ENCODE measurements around the gene PSMD12. TPM values are rescaled to one million over a fixed set of nuclear protein-coding genes. Genes with fewer than 3 reads are reported as not detected.
"Not testable (repeated sequence)": the region's sequence is repeated elsewhere in the genome, so short reads cannot be mapped to it uniquely, and the experiment has no call there.

PSMD12 gene
- total RNA-seq, 1 donor from 2014 or later, result 36.4 TPM

- no peaks in the 10 kb centered on the region for H3K4me1 Mint-ChIP-seq (ENCODE audit: unreplicated experiment)
- H3K27ac Mint-ChIP-seq (ENCODE audit: unreplicated experiment), result no peak overlapping the region
- DNase-seq (ENCODE audit: extremely low spot score, unreplicated experiment), result peak; percentile 8
- TF ChIP-seq CTCF (IDR thresholded peaks at IDR 0.05), result no peak
- H3K9me3 Mint-ChIP-seq (ENCODE audit: unreplicated experiment), result no peaks in the 10 kb centered on the region
- no peaks in the 10 kb centered on the region for H3K27me3 Mint-ChIP-seq (ENCODE audit: unreplicated experiment)
- peaks cover 48% of the 10 kb centered on the region for H3K36me3 Mint-ChIP-seq (ENCODE audit: unreplicated experiment)
- no peak overlapping the region for H3K4me3 Mint-ChIP-seq (ENCODE audit: unreplicated experiment)
Measured at GRCh38 chr17:67353161-67353560, 13.2 kb downstream of the PSMD12 start.

GRCh38 chr17:67349420-67349819 lies 17.0 kb downstream of the PSMD12 start:
- H3K4me1 Mint-ChIP-seq (ENCODE audit: unreplicated experiment), result no peaks in the 10 kb centered on the region
- peaks cover 55% of the 10 kb centered on the region for H3K36me3 Mint-ChIP-seq (ENCODE audit: unreplicated experiment)
- H3K27me3 Mint-ChIP-seq (ENCODE audit: unreplicated experiment), result no peaks in the 10 kb centered on the region
- H3K9me3 Mint-ChIP-seq (ENCODE audit: unreplicated experiment), result no peaks in the 10 kb centered on the region
- H3K27ac Mint-ChIP-seq (ENCODE audit: unreplicated experiment), result no peak overlapping the region
- TF ChIP-seq CTCF (IDR thresholded peaks at IDR 0.05), result no peak
- H3K4me3 Mint-ChIP-seq (ENCODE audit: unreplicated experiment), result no peak overlapping the region
- DNase-seq (ENCODE audit: extremely low spot score, unreplicated experiment), result no peak

GRCh38 chr17:67347826-67348225 lies 18.6 kb downstream of the PSMD12 start:
- Mint-ChIP-seq H3K4me3 (ENCODE audit: unreplicated experiment) (no peak overlapping the region), H3K36me3 (ENCODE audit: unreplicated experiment) (peaks cover 59% of the 10 kb centered on the region), H3K9me3 (ENCODE audit: unreplicated experiment) (no peaks in the 10 kb centered on the region), H3K27ac (ENCODE audit: unreplicated experiment) (no peak overlapping the region), H3K4me1 (ENCODE audit: unreplicated experiment) (no peaks in the 10 kb centered on the region), H3K27me3 (ENCODE audit: unreplicated experiment) (no peaks in the 10 kb centered on the region)
- no peak for TF ChIP-seq CTCF (IDR thresholded peaks at IDR 0.05)
- no peak for DNase-seq (ENCODE audit: extremely low spot score, unreplicated experiment)

GRCh38 chr17:67343237-67343636 lies 23.1 kb downstream of the PSMD12 start:
- peaks cover 59% of the 10 kb centered on the region for H3K36me3 Mint-ChIP-seq (ENCODE audit: unreplicated experiment)

GRCh38 chr17:67338353-67338752 lies 28.0 kb downstream of the PSMD12 start:
- Mint-ChIP-seq H3K36me3 (ENCODE audit: unreplicated experiment) (peaks cover 42% of the 10 kb centered on the region), H3K4me1 (ENCODE audit: unreplicated experiment) (peaks cover 30% of the 10 kb centered on the region)
- H3K9me3 Mint-ChIP-seq (ENCODE audit: unreplicated experiment); H3K27ac Mint-ChIP-seq (ENCODE audit: unreplicated experiment); H3K27me3 Mint-ChIP-seq (ENCODE audit: unreplicated experiment); H3K4me3 Mint-ChIP-seq (ENCODE audit: unreplicated experiment): not testable (repeated sequence)
- peak; percentile 51 for DNase-seq (ENCODE audit: extremely low spot score, unreplicated experiment)

More at GRCh38 chr17:67343237-67343636, 23.1 kb downstream of the PSMD12 start:
- H3K4me1 Mint-ChIP-seq (ENCODE audit: unreplicated experiment), result peaks cover 23% of the 10 kb centered on the region
- peak; percentile 17 for DNase-seq (ENCODE audit: extremely low spot score, unreplicated experiment)
- H3K4me3 Mint-ChIP-seq (ENCODE audit: unreplicated experiment), result no peak overlapping the region
- no peak for TF ChIP-seq CTCF (IDR thresholded peaks at IDR 0.05)
- H3K9me3 Mint-ChIP-seq (ENCODE audit: unreplicated experiment), result no peaks in the 10 kb centered on the region
- H3K27me3 Mint-ChIP-seq (ENCODE audit: unreplicated experiment), result no peaks in the 10 kb centered on the region
- H3K27ac Mint-ChIP-seq (ENCODE audit: unreplicated experiment), result no peak overlapping the region

GRCh38 chr17:67336859-67337258 lies 29.5 kb downstream of the PSMD12 start:
- H3K4me1 Mint-ChIP-seq (ENCODE audit: unreplicated experiment), result peaks cover 30% of the 10 kb centered on the region
- no peak overlapping the region for H3K4me3 Mint-ChIP-seq (ENCODE audit: unreplicated experiment)
- DNase-seq (ENCODE audit: extremely low spot score, unreplicated experiment), result peak; percentile 66
- H3K27me3 Mint-ChIP-seq (ENCODE audit: unreplicated experiment), result no peaks in the 10 kb centered on the region
- peaks cover 33% of the 10 kb centered on the region for H3K36me3 Mint-ChIP-seq (ENCODE audit: unreplicated experiment)
- no peak for TF ChIP-seq CTCF (IDR thresholded peaks at IDR 0.05)
- no peaks in the 10 kb centered on the region for H3K9me3 Mint-ChIP-seq (ENCODE audit: unreplicated experiment)
- no peak overlapping the region for H3K27ac Mint-ChIP-seq (ENCODE audit: unreplicated experiment)

All from osteocyte (in vitro differentiated cells).